GM18502 (cell line): ENCODE results near the gene CTRB1.
"Not testable (repeated sequence)": the region's sequence is repeated elsewhere in the genome, so short reads cannot be mapped to it uniquely, and the experiment has no call there.

Source experiments
- ATAC-seq: cut with Tn5 transposase; IDR thresholded peaks from one replicate; pipeline ENCODE4 v1.9.1; 2021; ENCODE audit warnings: mild to moderate bottlenecking; ENCODE audit not compliant: unreplicated experiment, poor library complexity

CTRB1 gene

DNA sequence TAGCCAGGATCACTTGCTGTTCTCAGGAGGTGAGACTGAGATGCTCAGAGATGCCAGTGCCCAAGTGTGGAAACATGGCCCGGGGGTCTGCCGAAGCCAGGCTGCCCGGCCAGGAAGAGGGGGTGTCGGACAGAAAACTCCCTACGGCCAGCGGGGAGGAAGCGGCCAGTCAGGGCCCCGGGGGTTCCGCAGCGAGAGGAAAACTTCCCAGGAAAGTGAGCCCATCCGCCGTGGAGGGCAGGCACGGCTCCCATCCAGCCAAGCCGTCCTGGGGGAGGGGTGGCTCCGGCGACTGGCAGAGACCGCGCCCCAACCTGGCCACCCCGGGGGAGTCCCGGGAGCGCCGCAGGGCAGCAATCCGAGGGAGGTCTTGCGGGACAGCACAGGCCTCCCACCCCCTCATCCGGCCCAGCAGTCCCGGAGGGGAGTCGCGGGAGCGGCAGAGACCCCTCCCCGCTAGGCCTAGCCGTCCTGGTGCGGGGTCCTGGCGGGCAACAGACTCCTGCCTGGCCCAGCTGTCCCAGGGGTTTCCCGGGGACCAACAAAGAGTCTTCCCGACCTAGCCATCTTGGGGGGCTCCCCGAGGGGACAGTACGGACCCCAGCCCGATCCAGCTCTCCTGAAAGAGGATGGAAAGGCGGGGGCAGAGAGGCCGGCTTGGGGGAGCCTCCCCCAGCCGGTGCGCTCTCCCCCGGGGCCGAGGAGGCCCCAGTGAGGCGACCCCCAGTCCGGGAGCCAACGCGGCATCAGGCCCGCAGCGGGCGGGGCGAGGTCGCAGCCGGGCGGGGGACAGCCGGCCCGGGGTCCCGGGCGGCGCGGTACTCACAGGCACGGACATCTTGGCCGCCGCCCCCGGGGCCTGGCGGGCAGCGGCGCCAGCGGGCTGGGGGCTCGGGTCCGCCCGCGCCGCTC is 46.5 kb downstream of the CTRB1 start:
- ATAC-seq: peak; percentile 11

DNA sequence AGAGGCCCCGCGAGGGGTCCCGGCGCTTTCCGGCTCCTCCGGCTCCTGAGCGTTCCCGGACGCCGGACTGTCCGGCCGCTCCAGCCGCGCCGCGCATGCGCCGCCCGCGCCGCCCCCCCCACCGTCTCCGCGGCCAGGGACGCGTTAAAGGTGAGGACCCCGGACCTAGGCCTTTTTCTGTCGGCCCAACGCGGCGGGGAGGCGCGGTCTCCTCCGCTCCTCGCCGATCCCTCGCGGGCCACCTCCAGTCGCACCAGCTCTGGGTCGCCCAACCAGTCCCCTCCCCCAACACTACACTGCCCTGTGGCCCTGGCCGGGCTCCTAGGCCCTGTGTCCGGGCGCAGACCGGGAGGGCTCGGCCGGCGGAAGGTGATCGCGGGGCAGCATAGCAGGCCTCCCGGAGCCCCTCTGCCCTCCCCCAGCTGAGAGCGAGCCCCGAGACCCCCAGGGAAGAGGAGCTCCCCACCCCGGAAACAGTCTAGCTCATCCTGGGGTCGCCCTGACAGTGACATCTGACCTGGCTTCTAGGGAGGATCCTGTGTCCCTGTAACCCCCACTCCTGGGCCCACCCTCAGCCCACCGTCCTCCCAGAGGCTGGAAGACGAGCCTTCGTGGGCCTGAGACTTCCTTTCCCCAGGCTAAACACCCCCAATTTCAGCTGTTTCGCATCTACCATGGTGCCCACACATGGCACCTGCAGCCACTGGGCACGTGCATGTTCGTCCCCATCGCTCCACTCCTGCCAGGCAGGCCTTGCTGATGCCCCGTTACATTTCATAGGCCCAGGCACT is 47.3 kb downstream of the CTRB1 start:
- peak; percentile 77 for ATAC-seq

DNA sequence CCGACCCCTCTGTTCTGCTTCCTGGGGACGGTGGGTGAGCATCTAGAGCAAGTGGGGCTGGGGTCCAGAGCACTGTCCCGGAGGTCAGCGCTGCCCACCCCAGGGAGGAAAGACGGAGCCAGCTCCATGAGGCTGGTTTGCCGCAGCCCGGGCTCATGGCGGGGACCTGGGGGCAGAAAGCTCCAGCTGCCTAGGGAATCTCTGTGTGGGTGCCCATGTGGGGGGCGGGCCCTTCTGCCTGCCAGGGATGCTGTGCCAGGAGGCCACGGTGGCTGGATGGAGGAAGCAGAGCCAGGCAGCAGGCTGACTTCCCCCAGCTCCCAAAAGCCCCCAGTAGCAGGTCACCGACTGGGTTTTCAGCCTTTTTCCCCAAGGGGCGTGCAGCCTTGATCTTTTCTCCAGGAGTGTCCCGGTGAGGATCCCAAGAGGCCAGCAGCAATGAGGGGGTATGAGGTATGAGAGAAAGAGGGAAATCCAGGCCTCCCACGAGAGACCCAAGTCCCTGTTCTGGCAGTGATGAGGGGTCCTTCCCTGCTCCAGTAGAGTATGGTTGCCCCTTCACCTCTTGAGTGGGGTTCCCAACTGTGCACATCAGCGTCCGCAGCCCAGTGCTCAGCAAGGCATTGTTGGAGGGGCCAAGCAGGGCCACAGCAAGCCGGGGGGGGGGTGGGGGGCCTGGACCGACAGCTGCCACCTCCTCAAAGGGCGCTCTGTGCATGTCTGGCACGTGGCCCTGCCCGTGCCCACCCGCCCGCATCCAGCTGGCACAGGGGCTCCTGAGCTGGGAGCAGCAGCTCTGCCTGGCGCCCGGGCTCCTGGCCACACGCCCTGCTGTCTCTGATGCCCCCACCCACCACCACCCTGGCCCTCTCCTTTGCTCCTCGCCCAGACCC is 48.2 kb downstream of the CTRB1 start:
- ATAC-seq: no peak

DNA sequence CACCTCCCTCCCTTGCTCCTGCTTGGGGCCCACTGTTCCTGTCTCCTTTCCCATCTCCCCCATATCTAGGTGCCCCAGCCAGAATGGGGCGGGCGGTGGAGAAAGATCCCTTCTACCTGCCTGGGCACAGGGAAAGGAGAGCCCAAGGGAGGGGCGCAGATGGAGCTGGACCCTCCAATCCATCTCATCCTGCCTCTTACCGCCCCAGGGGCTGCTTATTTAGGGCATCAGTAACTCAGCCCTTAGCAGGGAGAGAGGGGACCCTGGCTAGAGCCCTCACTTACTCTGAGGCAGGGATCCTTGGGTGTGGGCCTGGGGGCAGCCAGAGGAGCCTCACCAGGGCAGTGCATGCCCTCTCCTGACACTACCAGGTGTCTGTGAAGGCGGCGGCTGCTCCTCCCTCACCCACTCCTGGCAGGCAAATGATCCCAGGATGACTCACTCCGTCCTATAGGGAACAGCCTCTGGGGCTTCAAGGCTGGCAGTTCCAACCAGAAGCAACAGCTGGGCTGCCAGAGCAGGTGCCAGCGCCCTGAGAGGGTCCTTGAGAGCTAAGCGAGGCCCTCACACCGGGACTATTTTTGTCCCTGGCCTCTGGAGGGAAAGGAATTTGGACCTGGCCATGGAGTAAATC is 49.0 kb downstream of the CTRB1 start:
- no peak for ATAC-seq

GRCh38 chr16:75269358-75269757 is 50.6 kb downstream of the CTRB1 start:
- ATAC-seq: not testable (repeated sequence)

DNA sequence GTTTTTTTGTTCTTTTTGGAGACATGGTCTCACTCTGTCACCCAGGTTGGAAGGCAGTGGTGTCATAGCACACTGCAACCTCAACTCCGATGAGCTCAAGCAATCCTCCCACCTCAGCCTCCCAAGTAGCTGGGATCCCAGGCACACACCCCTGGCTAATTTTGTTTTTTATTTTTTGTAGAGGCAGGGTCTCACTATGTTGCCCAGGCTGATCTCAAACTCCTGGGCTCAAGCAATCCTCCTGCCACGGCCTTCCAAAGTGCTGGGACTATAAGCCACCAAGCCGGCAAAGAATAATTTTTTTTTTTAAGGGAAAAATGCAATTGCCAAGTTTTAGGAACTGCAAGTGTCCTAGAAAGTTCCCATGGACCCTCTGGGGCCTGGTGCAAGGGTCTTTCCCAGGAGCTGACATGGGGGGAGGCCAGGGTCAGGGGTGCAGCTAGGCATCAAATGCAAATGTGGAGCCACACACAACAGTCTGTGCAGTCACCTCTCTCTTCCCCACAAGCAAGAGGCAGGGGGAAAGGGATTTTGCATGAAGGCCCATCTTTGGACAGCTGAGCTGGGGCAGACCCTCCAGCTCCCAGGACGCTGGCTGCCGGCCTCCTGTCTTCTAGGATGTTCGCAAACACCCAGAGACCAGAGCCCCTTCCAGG is 52.8 kb downstream of the CTRB1 start:
- no peak for ATAC-seq

- ATAC-seq: no peak
Observed at GRCh38 chr16:75272097-75272551, 53.3 kb downstream of the CTRB1 start.

DNA sequence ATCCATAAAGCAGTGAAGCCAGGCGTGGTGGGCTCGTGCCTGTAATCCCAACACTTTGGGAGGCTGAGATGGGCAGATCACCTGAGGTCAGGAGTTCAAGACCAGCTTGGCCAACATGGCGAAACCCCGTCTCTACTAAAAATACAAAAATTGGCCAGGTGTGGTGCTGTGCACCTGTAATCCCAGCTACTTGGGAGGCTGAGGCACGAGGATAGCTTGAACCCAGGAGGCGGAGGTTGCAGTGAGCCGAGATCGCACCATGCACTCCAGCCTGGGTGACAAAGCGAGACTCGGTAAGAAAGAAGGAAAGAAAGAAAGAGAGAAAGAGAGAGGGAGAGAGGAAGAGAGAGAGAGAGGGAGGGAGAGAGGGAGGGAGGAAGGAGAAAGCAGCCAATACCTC is 53.8 kb downstream of the CTRB1 start:
- ATAC-seq: not testable (repeated sequence)

DNA sequence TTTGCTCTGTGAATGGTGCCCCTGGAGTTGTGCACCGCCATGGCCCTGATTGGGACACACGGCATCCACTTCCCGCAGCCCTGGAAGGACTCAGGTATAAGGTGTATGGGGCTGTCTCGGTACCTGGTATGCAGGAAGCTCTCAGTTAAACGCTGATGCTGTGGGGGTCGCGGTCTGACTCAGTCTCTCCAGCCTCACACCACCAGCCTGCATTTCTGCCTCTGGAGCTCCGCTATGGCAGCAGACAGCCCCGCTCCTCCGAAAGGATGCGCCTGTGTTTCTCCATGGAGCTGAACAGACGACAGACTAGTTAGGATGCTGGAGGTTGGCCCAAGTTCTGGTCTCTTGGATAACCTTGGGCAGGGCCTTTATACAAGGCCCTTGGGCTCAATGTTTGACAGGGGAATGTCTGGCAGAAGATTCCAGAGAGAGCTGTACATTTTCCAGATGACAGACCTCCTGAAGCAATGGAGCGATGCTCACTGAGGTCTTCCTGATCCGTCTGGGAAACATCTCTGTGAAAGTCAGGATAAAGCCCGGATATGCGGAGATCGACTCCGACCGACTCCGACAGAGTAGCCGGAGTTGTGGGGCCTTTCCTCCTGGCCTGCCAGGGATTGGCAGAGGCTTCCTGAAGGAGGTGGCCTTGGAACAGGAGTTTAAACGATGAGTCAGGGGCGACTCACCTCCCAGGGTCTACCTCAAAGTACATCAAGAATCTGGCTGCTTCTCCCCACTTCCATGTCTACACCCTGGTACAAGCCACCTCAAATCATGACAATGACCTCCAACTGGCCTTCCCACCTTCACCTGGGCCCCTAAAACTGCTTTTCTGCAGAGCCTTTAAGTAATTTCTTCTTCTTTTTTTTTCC is 54.5 kb downstream of the CTRB1 start:
- no peak for ATAC-seq
